GM21619 (cell line): Measurements from ENCODE around the gene ASB15.
"Not testable (repeated sequence)": the region's sequence is repeated elsewhere in the genome, so short reads cannot be mapped to it uniquely, and the experiment has no call there.

Source experiments
- ATAC-seq: cut with Tn5 transposase; IDR thresholded peaks from one replicate; pipeline ENCODE4 v1.9.1; 2021; ENCODE audit not compliant: unreplicated experiment

ASB15 gene

GRCh38 chr7:123634011-123634573 lies 32.5 kb downstream of the ASB15 start:
- ATAC-seq, result not testable (repeated sequence)

GRCh38 chr7:123635551-123636359 lies 34.1 kb downstream of the ASB15 start:
- ATAC-seq, result peak; percentile 47

- no peak for ATAC-seq
These were observed 35.6 kb downstream of the ASB15 start for GRCh38 chr7:123637203-123637602.

GRCh38 chr7:123637878-123638277 lies 36.3 kb downstream of the ASB15 start:
- ATAC-seq, result no peak

- ATAC-seq, result no peak
These were observed 38.0 kb downstream of the ASB15 start for GRCh38 chr7:123639631-123640030.

GRCh38 chr7:123640583-123640982 lies 39.0 kb downstream of the ASB15 start:
- ATAC-seq, result no peak

- ATAC-seq, result no peak
These were observed 40.3 kb downstream of the ASB15 start for GRCh38 chr7:123641901-123642300.

GRCh38 chr7:123643495-123644441 lies 42.1 kb downstream of the ASB15 start:
- no peak for ATAC-seq

GRCh38 chr7:123645516-123645915 lies 43.9 kb downstream of the ASB15 start:
- no peak for ATAC-seq

- no peak for ATAC-seq
These were observed 45.6 kb downstream of the ASB15 start for GRCh38 chr7:123647106-123647730.

GRCh38 chr7:123649964-123650363 lies 48.3 kb downstream of the ASB15 start:
- no peak for ATAC-seq

- no peak for ATAC-seq
These were observed 49.0 kb downstream of the ASB15 start for GRCh38 chr7:123650595-123650994.

- ATAC-seq, result no peak
These were observed 50.8 kb downstream of the ASB15 start for GRCh38 chr7:123652406-123652805.

- no peak for ATAC-seq
These were observed 51.5 kb downstream of the ASB15 start for GRCh38 chr7:123653162-123653561.

- no peak for ATAC-seq
These were observed 54.0 kb downstream of the ASB15 start, which contains the start of gene LMOD2 for GRCh38 chr7:123655614-123656013. LMOD2 (plus strand) TSS chr7:123655866; CDS start chr7:123655964, 98 bp downstream.

- no peak for ATAC-seq
These were observed 55.1 kb downstream of the ASB15 start for GRCh38 chr7:123656544-123657303.

GRCh38 chr7:123657304-123657685 lies 55.7 kb downstream of the ASB15 start:
- ATAC-seq, result no peak

- ATAC-seq, result no peak
These were observed 56.4 kb downstream of the ASB15 start for GRCh38 chr7:123658023-123658422.

GRCh38 chr7:123660514-123661354 lies 59.1 kb downstream of the ASB15 start:
- ATAC-seq, result no peak
